Right lobe of liver (tissue), 6 donors: ENCODE results near the gene HSFY1. TPM values are rescaled to one million over a fixed set of nuclear protein-coding genes. Genes with fewer than 3 reads are reported as not detected.
"Not testable (repeated sequence)": the region's sequence is repeated elsewhere in the genome, so short reads cannot be mapped to it uniquely, and the experiment has no call there.

Source experiments
- ATAC-seq, 4 donors: fragments of 200-7000 bp; cut with Tn5 transposase; one replicate each; pipeline ENCODE4 v1.9.1; 2020; ENCODE audit warnings: mild to moderate bottlenecking in 4 of 4, moderate library complexity in 4 of 4
- DNase-seq, 3 donors: peaks; one replicate each; pipeline ENCODE4 v3.0.0-alpha.2; 2020
- H3K27ac ChIP-seq, 3 donors: fragments of 200-600 bp; one replicate each; pipeline ENCODE4 v1.8.0; 2022
- H3K27me3 ChIP-seq, 2 donors: fragments of 200-600 bp; one replicate each; pipeline ENCODE4 v1.8.0; 2022
- H3K36me3 ChIP-seq, 4 donors: fragments of 200-600 bp; sonication (generic) in 1 of 4; one replicate each; pipeline versions ENCODE4 v1.5.1 to v1.8.0; 2017 to 2022; ENCODE audit warnings: control low read depth in 1 of 4
- H3K4me1 ChIP-seq, 4 donors: fragments of 200-600 bp; sonication (generic) in 1 of 4; one replicate each; pipeline versions ENCODE4 v1.5.1 to v1.8.0; 2017 to 2022; ENCODE audit warnings: control low read depth in 1 of 4
- H3K4me3 ChIP-seq, 3 donors: fragments of 200-600 bp; one replicate each; pipeline ENCODE4 v1.8.0; 2022
- H3K9me3 ChIP-seq, 4 donors: fragments of 200-600 bp; sonication (generic) in 1 of 4; one replicate each; pipeline versions ENCODE4 v1.5.1 to v1.8.0; 2017 to 2022; ENCODE audit warnings: control low read depth in 1 of 4
- WGBS: methylation state at CpG from one replicate; pipeline ENCODE4 v1.1.6; 2018; ENCODE audit warnings: low coverage, low lambda C conversion rate; ENCODE audit not compliant: insufficient coverage; ENCODE audit errors: missing lambda C conversion rate; 5-methylcytosine and 5-hydroxymethylcytosine counted together
- intact Hi-C, 2 donors: fragments of 100-400 bp; cut with DNase I; formaldehyde crosslinking; loops; one replicate each; pipeline versions ENCODE4 v1.11.2 to v1.14.1; 2022
- long read RNA-seq: library from polyadenylated mRNA; unstranded; transcript quantifications from one replicate; pipeline ENCODE4 v2.0.0, GENCODE V29; 2019
- small RNA-seq, 2 experiments: library from RNA; depleted of rRNA; stranded (forward); fragments of <200 nt; gene quantifications; one replicate each; pipeline ENCODE3, GENCODE V24; 2016
- total RNA-seq, 6 experiments: library from RNA; depleted of rRNA in 2 of 6; stranded (reverse); fragments of >200 nt in 2 of 6; fragmentation: NEBNext Ultra II Directional in 3 of 6; extraction: Animal tissue kit (Norgen Biotek cat#: 25700) in 3 of 6; gene quantifications; one replicate each; pipeline versions ENCODE4 v1.1.0 to v1.2.4, GENCODE V29; 2016 to 2023
- donor health status: DM: no; HTN: yes; CAD: no.
- donor health status: DM: no; HTN: no; CAD: no.
- donor health status: DM: no; HTN: no; CAD: no.
- donor health status: DM: no; HTN: yes; CAD: no.
- donor health status: DM: no; HTN: yes; CAD: no.

Gene HSFY1, protein sequence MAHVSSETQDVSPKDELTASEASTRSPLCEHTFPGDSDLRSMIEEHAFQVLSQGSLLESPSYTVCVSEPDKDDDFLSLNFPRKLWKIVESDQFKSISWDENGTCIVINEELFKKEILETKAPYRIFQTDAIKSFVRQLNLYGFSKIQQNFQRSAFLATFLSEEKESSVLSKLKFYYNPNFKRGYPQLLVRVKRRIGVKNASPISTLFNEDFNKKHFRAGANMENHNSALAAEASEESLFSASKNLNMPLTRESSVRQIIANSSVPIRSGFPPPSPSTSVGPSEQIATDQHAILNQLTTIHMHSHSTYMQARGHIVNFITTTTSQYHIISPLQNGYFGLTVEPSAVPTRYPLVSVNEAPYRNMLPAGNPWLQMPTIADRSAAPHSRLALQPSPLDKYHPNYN
- not detected for total RNA-seq
- long read RNA-seq: 0 reads

DNA sequence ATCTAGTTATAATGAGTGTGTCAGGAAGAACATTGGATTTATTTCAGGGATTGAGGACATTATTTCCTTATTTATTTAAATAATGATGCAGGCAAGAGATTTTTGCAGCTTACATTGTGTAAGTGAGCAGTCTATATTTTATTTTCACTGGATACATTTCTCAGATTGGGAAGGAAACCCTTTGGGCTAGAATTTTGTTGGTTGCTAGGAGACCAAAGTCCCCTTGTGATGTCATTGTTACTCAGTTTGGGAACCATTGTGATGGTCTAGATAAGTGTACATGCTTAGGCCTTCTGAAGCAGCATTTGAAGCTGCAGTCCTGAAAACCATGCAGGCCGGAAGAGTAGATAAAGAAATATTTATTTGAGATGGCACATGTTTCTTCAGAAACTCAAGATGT lies at the start of gene HSFY1:
Gene HSFY1 (plus strand): TSS at position 301 of the 400 bp plus-strand sequence. CDS start 68 bp downstream, at position 369.
- WGBS: no CpG with 5 or more reads among the region's 1 CpG
- H3K4me3 ChIP-seq, H3K36me3 ChIP-seq, intact Hi-C loops, H3K27ac ChIP-seq, H3K4me1 ChIP-seq, H3K9me3 ChIP-seq, ATAC-seq, DNase-seq, H3K27me3 ChIP-seq: not testable (repeated sequence)

GRCh38 chrY:18504266-18504665 lies 42.3 kb upstream of the HSFY1 start:
- H3K27ac ChIP-seq, H3K27me3 ChIP-seq, H3K36me3 ChIP-seq, ATAC-seq, DNase-seq, H3K4me3 ChIP-seq, H3K9me3 ChIP-seq, H3K4me1 ChIP-seq, intact Hi-C loops: not testable (repeated sequence)
- no CpG with 5 or more reads among the region's 5 CpGs for WGBS

DNA sequence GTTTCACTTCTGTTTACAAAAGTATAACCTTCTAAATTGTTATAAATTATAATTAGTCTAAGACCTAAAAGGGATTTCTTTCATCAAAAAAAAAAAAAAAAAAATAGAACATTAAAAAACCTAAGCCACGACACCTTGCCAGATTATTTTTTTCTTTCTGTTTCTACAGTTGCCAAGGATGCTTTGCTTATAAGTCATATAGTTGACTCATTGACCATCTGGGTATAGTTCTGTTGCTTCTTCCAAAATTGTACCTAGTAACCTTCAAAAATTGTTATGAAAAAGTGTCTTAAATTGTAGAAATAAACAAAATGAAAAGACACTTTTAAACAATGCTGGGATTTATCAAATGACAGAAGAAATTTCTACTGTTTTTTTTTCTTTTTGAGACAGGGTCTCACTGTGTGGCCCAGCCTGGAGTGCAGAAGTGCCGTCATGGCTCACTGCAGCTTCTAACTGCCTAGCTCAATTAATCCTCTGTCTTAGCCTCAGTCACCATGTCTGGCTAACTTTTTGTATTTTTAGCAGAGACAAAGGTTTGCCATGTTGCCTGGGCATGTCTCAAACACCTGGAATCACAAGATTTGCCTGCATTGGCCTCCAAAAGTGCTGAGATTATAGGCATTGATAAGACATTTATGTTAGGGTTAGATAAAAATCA lies 15.4 kb upstream of the HSFY1 start:
- H3K27ac ChIP-seq, H3K4me1 ChIP-seq, DNase-seq, intact Hi-C loops, H3K27me3 ChIP-seq, H3K9me3 ChIP-seq, ATAC-seq, H3K36me3 ChIP-seq, H3K4me3 ChIP-seq: not testable (repeated sequence)
- no CpG with 5 or more reads among the region's 2 CpGs for WGBS

DNA sequence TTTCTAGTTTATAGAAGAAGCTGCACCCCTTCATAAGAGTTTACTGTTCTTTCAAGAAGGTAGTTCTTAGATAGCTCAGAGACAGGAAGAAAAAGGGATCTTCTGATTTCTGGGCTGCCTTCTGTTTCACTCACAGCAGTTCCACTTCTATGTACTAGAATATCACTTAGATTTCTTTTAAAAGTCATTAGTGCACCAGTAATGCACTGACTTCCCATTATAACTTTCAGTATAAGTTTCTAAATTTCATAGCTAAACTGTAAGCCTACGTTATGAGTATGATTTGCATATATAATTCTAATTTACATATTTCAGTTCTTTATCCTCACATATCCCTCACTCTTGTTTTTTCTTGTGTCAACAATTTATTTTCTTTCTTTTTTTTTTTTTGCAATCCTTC lies 7.6 kb upstream of the HSFY1 start:
- H3K36me3 ChIP-seq, DNase-seq, H3K9me3 ChIP-seq, H3K4me3 ChIP-seq, H3K27ac ChIP-seq, ATAC-seq, intact Hi-C loops, H3K27me3 ChIP-seq, H3K4me1 ChIP-seq: not testable (repeated sequence)
- no CpG with 5 or more reads among the region's 1 CpG for WGBS

- H3K9me3 ChIP-seq, H3K4me3 ChIP-seq, DNase-seq, H3K36me3 ChIP-seq, H3K27ac ChIP-seq, H3K4me1 ChIP-seq, ATAC-seq, intact Hi-C loops, H3K27me3 ChIP-seq: not testable (repeated sequence)
- WGBS: no CpG with 5 or more reads among the region's 3 CpGs
These were observed 6.6 kb downstream of the HSFY1 start for GRCh38 chrY:18553132-18553531.

DNA sequence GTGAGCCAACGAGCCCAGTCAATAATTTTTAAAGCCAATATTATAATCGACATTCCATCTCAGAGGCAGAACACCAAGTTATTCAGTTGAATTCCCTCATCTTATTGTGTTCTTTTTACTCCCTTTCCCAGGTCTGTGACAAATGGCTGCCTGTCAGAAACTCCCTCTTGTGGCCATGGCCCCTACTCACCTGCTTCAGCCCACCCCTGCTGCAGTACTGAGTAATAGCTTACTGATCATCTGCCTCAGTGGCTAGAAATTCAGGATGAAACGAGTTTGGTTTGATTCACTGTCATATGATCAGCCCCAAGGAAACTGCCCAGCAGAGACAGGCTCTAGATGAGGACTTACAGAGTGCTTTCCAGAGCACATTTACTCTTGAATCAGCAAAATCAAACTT lies 19.4 kb downstream of the HSFY1 start:
- DNase-seq, H3K9me3 ChIP-seq, intact Hi-C loops, H3K36me3 ChIP-seq, ATAC-seq, H3K4me3 ChIP-seq, H3K27ac ChIP-seq, H3K4me1 ChIP-seq, H3K27me3 ChIP-seq: not testable (repeated sequence)
- no CpG with 5 or more reads among the region's 3 CpGs for WGBS

Small RNAs within 50 kb of the gene (small RNA-seq; reads per million reads assigned to genes)
- 0 reads per million in 2 experiments for gene GPM6BP1
- 0 reads per million in 2 experiments for gene PRYP5

Other genes with a start within 250 kb of the HSFY1 start
- gene HSFY2, start 227.0 kb downstream of the HSFY1 start, total RNA-seq: not detected